Activated T-cell treated with anti-CD3 and anti-CD28 coated beads for 1 hour (primary cell): ENCODE data around the gene ACOT11.

Experiments used
- DNase-seq: peaks from one replicate; pipeline ENCODE4 v3.0.0-alpha.2; 2020; ENCODE audit warnings: low read depth

The ACOT11 gene

DNA sequence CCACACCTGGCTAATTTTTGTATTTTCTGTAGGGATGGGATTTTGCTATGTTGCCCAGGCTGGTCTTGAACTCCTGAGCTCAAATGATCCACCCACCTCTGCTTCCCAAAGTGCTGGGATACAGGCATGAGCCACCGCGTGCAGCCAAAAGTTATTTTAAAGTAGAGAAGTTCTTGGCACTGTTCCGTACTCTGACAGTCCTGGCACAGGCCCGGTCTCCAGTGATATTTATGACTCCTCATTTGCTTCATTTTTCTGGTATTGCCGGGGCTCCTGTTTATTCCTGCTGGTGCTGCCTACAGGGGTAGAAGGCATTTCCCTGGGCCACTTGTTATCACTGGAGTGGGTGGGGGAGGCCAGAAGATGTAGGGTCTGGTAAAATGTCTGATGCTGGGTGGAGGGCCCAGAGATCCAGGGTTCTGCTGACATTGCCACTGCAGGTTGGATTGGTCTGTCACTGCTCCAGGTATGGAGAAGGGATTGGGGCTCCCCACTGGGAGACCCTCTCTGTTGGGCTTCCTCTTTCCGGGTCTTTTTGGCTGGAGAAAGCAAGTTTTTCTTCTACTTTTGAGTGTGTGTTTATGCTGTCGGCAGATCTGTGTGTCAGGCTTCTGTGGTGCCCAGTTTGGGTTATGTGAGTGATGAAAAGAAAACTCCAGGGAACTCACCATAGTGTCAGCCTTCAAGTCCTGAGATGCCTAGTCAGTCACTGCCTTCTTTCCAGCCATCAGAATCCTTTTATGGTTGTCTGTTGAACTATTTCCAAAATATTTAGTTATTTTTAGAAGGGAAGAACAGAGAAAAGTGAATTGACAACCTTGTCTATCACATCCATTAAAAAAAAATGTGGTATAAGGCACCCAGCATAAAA lies 98.0 kb downstream of the ACOT11 start:
- no peak for DNase-seq

DNA sequence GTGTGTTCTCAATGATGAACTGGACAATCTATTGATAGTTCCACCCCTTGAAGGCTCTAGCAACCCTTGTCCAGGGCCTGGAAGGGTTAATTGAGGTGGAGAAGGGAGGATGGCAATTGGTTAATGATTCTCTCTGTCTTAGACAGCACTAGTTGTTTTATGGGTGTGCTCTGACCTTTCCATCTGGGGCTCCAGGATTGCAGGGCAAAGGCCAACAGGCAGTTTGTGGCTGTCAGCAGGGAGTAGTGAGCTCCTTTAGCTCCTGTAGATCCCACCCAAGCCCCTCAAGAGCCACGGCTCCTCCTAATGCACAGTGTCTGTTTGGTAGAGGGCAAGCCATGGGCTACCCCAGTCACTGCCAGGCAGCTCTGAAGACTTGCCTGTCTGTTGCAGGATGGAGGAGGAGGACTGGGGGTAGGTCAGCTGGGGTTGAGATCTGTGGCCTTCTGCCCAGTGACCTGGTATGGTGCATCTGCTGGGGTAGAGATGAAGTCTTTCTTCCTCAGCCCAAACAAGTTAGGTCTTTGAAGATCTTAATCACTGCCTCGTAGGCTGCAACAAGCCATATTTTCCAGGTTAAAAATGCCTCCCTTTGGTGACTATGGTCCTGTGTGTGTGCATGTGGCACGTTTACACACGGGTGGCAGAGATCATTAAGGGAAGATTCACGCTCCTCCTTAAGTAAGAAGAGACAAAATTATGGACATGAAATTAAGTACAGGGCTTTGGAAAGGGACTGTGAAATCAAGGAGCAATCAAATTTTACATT lies 101.3 kb downstream of the ACOT11 start:
- no peak for DNase-seq

DNA sequence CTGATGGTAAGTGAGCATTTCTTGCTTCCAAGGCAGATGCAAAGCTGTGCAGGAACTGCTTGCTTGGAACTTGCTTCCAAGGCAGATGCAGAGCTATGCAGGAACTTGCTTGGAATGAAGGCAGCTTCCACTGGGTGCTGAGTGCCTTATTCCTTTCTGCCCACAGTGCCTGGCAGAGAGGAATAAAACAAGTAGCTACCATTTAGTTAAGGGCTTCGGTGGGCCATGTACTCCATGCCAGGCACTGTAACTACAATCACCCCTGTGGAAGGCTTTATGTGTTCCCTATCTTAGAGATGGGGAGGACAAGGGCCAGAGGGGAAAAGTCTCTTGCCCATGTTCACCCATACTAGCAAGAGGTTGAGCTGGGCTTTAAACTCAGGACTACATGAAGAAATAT lies 101.9 kb downstream of the ACOT11 start:
- DNase-seq: no peak

DNA sequence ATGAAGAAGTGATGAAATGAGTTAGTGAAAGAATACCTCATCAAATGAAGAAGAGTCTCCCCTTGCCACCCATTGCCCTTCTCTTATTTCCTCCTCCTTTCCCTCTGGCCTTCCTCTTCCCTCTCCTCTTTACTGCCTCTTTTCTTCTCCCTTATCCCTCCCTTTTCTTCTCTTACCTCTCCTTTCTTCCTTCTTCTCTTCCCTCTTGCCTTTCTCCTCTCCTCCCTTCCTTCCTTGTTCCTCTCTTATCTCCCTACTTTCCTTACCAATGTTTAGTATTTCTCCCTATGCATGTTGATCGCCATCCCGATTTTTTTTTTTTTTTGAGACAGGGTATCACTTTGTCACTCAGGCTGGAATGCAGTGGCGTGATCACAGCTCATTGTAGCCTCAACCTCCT lies 102.4 kb downstream of the ACOT11 start:
- DNase-seq: no peak

DNA sequence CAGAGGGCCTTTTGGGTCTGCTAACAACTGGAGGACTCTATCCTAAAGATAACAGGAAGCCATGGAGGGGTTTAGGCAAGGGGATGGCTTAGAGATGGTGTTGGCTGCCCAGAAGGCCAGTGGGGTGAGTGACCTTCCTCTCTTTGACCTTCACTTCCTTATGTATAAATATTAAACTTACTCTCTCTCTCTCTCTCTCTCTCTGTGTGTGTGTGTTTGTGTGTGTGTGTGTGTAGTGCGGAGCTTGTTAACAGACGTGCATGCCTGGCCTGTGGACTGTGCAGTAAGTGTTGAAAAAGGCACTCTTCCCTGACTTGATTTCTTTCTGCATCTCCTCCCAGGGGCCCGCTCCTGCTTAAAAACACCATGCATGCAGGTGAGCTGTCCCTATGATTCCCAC lies 103.6 kb downstream of the ACOT11 start:
- DNase-seq: no peak

DNA sequence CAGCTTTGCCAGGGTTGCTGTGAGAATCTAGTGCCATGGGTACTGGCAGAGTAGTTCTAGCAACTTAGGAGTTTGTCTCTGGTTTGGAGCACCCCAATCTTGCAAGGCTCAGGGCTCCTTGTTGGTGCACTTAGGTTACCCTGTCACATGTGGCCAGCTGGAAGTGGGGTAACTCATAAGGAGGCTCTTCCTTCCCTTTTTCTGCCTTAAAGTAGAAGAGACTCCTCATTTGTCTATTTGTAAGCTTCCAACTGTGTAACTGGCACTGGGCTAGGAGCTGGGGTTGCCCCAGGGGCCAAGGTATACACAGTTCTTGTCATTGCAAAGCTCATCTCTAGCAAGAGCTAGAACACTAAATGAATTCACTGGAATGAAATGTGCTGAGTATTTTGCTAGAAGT lies 104.1 kb downstream of the ACOT11 start:
- DNase-seq: no peak

DNA sequence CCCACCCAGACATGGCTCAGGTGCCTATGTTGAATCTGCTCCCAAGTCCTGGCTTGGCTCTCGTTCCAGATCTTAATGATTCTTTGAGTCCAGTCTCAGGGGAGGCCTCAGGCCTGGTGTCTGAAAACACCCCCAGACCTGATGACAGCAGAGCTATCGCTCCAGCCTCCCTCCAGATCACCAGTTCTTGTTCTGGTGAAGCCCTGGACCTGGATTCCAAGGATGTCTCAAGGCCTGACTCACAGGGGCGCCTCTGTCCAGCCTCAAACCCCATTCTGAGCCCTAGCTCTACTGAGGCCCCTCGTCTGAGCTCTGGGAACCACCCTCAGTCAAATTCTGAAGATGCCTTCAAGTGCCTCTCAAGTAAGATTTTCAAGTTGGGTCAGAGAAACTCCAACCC lies 105.0 kb downstream of the ACOT11 start:
- DNase-seq: no peak

DNA sequence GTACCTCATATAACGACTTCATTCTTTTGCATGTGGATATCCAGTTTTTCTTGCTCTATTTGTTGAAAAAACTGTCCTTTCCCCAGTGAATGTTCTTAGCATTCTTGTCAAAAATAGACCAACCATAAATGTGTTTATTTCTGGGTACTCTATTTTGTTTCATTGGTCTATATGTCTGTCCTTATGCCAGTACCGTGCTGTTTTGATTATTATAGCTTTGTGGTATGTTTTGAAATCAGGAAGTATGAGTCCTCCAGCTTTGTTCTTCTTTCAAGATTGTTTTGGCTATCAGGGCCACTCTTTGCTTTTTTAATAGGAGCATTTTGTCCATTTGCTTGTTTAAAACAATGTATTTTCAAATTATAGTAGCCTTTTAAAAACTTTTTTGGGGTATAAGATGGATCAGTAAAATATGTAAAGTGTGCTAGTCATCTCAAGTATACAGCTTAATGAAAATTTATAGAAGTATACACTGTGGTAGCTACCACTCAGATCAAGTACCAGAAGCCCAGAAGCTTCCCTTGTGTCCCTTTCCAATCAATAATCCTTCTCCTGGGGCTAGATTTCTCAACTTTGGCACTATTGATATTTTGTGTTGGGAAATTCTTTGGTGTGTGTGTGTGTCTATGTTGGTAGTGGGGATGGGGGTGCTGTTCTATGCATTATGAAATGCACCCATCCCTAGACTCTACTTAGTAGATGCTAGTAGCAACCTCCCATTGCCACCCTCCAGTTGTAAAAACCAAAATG lies 110.3 kb downstream of the ACOT11 start:
- no peak for DNase-seq
